ENCODE data around the gene SH3BP5L. TPM values are rescaled to one million over a fixed set of nuclear protein-coding genes. Genes with fewer than 3 reads are reported as not detected.
A peak's percentile ranks its signal among the peaks of the same experiment; 100 is the strongest.

SH3BP5L gene
- total RNA-seq, 3 donors from 2014 or later, result 11.5 to 18.9 (median 13.4) TPM

GRCh38 chr1:248858891-248859889, 33.5 kb upstream of the SH3BP5L start, which contains the start of gene ZNF692:
ZNF692 (minus strand) TSS chr1:248859085; CDS start chr1:248858309, 776 bp downstream.
- Histone ChIP-seq H3K4me3 (peak within 1 kb of the TSS; percentile 55 to 67 (median 57)), H3K4me1 (peaks cover 7 to 13% of the 10 kb centered on the region in 2 donors), H3K27ac (peak within 1 kb of the TSS; percentile 89), H3K36me3 (no peaks in the 10 kb centered on the region), H3K9me3 (no peaks in the 10 kb centered on the region), H3K27me3 (no peaks in the 10 kb centered on the region)
- peak; percentile 94 to 95 for DNase-seq (ENCODE audit: low spot score in 2 of 2)
- peak; percentile 70 for TF ChIP-seq POLR2A (IDR thresholded peaks at IDR 0.05)
- TF ChIP-seq POLR2AphosphoS5 (IDR thresholded peaks at IDR 0.05), result peak; percentile 78 to 82 (median 81)
- TF ChIP-seq, protein P1, sequence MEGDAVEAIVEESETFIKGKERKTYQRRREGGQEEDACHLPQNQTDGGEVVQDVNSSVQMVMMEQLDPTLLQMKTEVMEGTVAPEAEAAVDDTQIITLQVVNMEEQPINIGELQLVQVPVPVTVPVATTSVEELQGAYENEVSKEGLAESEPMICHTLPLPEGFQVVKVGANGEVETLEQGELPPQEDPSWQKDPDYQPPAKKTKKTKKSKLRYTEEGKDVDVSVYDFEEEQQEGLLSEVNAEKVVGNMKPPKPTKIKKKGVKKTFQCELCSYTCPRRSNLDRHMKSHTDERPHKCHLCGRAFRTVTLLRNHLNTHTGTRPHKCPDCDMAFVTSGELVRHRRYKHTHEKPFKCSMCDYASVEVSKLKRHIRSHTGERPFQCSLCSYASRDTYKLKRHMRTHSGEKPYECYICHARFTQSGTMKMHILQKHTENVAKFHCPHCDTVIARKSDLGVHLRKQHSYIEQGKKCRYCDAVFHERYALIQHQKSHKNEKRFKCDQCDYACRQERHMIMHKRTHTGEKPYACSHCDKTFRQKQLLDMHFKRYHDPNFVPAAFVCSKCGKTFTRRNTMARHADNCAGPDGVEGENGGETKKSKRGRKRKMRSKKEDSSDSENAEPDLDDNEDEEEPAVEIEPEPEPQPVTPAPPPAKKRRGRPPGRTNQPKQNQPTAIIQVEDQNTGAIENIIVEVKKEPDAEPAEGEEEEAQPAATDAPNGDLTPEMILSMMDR (IDR thresholded peaks at IDR 0.05), result no peak
- intact Hi-C loops (cut with DNase I; ENCODE audit: low total_unique reads), result no loop called here

DNA sequence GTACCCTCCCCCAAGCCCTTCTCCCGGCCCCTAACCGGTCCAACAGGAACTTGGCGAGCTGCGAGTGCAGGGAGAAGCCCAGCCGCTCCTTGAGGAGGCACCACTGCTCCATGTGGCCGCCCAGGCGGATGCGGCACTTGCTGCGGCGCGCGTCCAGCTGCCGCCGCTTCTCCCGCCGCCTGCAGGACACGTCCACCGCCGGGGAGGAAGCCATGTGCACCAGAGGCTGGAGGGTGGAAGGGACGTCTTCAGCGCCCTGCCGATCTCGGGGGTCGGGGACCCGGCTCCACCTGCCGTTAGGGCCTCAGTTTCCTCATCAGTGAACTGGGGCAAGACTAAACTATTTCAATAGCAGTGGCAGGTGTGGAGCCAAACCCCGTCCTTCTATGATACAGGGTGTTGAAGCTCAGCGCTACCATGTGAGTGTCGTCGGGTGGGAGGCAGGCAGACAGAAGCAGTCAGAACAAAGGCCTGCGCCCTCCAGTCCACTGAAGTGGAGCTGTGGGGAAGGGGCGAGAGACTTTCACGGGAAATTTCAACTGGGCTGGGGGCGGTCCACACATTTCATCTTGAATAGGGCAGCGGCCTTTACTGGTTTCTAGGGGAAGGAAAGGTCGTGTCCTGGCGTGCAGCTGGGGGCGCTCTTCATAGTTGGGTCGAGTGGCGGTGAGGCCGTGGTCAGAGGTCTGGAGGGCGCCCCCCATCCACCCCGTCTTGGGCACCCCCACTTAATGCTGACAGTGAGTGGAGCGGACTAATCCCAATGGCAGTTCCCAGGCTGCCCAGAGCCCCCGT, 32.6 kb upstream of the SH3BP5L start:
- H3K4me3 ChIP-seq, result peak overlapping the region; percentile 55 to 67 (median 57)
- H3K27me3 ChIP-seq, result no peaks in the 10 kb centered on the region
- no peaks in the 10 kb centered on the region for H3K9me3 ChIP-seq
- DNase-seq (ENCODE audit: low spot score in 2 of 2), result peak; percentile 77 to 86
- TF ChIP-seq, protein P1 (IDR thresholded peaks at IDR 0.05), result peak; percentile 7 to 40 (median 18)
- TF ChIP-seq POLR2AphosphoS5 (IDR thresholded peaks at IDR 0.05) (peak in 2 of 3 donors; percentile 18 to 66), POLR2A (IDR thresholded peaks at IDR 0.05) (no peak)
- intact Hi-C loops (cut with DNase I; ENCODE audit: low total_unique reads), result no loop called here
- H3K36me3 ChIP-seq, result no peaks in the 10 kb centered on the region
- H3K4me1 ChIP-seq, result peaks cover 7 to 9% of the 10 kb centered on the region in 2 donors
- peak overlapping the region; percentile 89 for H3K27ac ChIP-seq

DNA sequence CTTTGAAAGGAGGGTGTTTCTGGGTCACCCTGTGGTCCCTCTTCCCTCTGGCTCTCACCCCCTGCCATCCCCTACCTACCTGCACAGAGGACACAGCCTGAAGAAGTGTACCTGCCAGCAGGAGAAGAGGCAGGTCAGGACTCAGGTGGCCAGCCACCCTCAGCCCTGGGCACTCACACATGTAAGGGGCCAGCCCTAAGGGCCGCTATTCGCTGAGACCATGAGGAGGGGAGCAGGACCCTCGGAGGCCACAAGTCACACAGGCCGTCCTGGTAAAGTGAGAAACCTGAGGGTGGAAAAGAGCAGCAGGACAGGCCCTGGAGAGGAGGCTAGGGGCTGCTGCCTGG, 32.0 kb upstream of the SH3BP5L start:
- intact Hi-C loops (cut with DNase I; ENCODE audit: low total_unique reads), result no loop called here
- H3K4me1 ChIP-seq, result peaks cover 6 to 7% of the 10 kb centered on the region in 2 donors
- TF ChIP-seq, protein P1 (IDR thresholded peaks at IDR 0.05), result no peak
- no peak for TF ChIP-seq POLR2A (IDR thresholded peaks at IDR 0.05)
- TF ChIP-seq POLR2AphosphoS5 (IDR thresholded peaks at IDR 0.05), result no peak
- no peaks in the 10 kb centered on the region for H3K36me3 ChIP-seq
- H3K27me3 ChIP-seq, result no peaks in the 10 kb centered on the region
- peak overlapping the region; percentile 55 to 67 (median 57) for H3K4me3 ChIP-seq
- no peak for DNase-seq (ENCODE audit: low spot score in 2 of 2)
- peak overlapping the region; percentile 89 for H3K27ac ChIP-seq
- H3K9me3 ChIP-seq, result no peaks in the 10 kb centered on the region

GRCh38 chr1:248857201-248857600, 31.5 kb upstream of the SH3BP5L start:
- DNase-seq (ENCODE audit: low spot score in 2 of 2), result no peak
- no peaks in the 10 kb centered on the region for H3K36me3 ChIP-seq
- H3K4me1 ChIP-seq, result peaks cover 4 to 7% of the 10 kb centered on the region in 2 donors
- peak overlapping the region; percentile 89 for H3K27ac ChIP-seq
- intact Hi-C loops (cut with DNase I; ENCODE audit: low total_unique reads), result no loop called here
- TF ChIP-seq, protein P1 (IDR thresholded peaks at IDR 0.05), result no peak
- TF ChIP-seq POLR2A (IDR thresholded peaks at IDR 0.05) (no peak), POLR2AphosphoS5 (IDR thresholded peaks at IDR 0.05) (no peak)
- no peaks in the 10 kb centered on the region for H3K9me3 ChIP-seq
- peak overlapping the region in 2 of 3 donors; percentile 57 to 67 for H3K4me3 ChIP-seq
- H3K27me3 ChIP-seq, result no peaks in the 10 kb centered on the region

Data from breast epithelium (tissue), 4 donors.